ENCODE results near the gene ENO3.
"Not testable (repeated sequence)": the region's sequence is repeated elsewhere in the genome, so short reads cannot be mapped to it uniquely, and the experiment has no call there.

The ENO3 gene

GRCh38 chr17:4913994-4914393 is 36.9 kb upstream of the ENO3 start:
- no peak for TF ChIP-seq CTCF (IDR thresholded peaks at IDR 0.05; ENCODE audit: extremely low read depth, missing control alignments)
- DNase-seq (ENCODE audit: low spot score), result no peak

- DNase-seq (ENCODE audit: low spot score), result not testable (repeated sequence)
Observed at GRCh38 chr17:4914551-4914950, 36.4 kb upstream of the ENO3 start.

DNA sequence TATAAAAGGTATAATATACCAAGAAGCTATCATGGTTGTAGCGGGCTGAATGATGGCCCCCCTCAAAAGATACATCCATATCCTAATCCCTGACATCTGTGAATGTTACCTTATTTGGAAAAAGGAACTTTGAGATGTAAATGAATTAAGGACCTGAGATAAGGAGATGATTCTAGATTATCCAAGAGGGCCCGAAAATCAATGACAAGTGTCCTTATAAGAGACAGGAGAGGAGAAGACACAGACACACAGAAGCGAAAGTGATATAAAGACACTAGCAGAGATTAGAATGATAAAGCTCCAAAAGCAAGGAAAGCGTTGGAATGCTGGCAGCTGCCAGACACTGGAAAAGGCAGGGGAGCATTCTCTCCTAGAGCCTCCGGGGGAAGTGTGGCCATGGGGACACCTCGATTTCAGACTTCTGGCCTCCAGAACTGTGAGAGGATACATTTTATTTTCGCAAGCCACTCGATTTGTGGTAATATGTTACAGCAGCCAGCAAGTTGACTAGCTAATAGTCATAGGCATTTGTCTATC is 31.3 kb upstream of the ENO3 start:
- TF ChIP-seq CTCF (IDR thresholded peaks at IDR 0.05; ENCODE audit: extremely low read depth, missing control alignments), result no peak
- DNase-seq (ENCODE audit: low spot score), result no peak

DNA sequence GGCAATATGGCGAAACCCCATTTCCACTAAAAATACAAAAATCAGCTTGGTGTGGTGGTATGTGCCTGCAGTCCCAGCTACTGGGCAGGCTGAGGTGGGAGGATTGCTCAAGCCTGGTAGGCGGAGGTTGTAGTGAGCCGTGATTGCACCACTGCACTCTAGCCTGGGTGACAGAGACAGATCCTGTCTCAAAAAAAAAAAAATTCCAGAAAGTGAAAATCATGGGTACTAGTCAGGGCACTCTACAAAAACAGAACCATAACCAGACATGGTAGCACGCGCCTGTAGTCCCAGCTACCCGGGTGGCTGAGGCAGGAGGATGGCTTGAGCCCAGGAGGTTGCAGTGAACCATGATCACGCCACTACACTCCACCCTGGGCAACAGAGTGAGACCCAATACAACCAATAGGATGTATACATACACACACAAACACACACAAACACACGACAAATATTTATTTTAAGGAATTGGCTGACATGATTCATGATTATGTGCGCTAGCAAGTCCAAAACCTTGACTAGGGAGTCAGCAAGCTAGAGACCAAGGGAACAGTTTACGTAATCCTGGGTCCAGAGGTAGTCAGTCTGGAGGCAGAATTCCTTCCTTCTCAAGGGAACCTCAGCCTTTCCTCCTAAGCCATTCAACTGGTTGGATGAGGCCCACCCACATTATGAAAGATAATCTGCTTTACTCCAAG is 30.4 kb upstream of the ENO3 start:
- no peak for DNase-seq (ENCODE audit: low spot score)
- no peak for TF ChIP-seq CTCF (IDR thresholded peaks at IDR 0.05; ENCODE audit: extremely low read depth, missing control alignments)

GRCh38 chr17:4921320-4921719 is 29.6 kb upstream of the ENO3 start:
- no peak for TF ChIP-seq CTCF (IDR thresholded peaks at IDR 0.05; ENCODE audit: extremely low read depth, missing control alignments)
- no peak for DNase-seq (ENCODE audit: low spot score)

DNA sequence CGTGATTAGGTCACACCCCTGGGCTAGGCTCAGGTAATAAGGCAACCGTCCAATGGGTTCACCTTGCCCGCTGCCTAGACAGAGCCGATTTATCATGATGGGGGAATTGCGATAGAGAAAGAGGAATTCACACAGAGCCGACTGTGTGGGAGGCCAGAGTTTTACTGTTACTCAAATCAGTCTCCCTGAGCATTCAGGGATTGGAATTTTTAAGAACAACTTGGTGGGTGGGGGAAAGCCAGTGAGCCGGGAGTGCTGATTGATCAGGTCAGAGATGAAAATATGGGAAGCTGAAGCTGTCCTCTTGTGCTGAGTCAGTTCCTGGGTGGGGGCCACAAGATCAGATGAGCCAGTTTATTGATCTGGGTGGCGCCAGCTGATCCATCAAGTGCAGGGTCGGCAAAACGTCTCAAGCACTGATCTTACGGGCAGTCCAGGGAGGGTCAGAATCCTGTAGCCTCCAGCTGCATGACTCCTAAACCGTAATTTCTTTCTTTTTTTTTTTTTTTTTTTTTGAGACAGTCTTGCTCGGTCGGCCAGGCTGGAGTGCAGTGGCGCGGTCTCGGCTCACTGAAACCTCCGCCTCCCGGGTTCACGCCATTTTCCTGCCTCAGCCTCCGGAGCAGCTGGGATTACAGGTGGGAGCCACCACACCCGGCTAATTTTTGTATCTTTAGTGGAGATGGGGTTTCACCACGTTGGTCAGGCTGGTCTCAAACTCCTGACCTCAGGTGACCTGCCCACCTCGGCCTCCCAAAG is 24.2 kb upstream of the ENO3 start:
- DNase-seq (ENCODE audit: low spot score), result not testable (repeated sequence)

DNA sequence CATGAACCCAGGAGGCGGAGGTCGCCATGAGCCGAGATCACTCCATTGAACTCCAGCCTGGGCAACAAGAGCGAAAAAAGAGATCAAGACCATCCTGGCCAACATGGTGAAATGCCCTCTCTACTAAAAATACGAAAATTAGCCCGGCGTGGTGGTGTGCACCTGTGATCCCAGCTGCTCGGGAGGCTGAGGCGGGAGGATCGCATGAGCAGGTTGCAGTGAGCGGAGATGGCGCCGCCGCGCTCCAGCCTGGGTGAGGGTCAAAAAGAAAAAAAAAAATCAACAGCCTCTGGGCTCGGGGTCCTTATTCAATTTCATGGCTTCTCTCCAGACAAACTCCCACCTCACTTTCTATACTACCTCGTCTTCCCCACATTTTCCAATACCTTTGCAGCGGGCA is 22.0 kb upstream of the ENO3 start:
- TF ChIP-seq CTCF (IDR thresholded peaks at IDR 0.05; ENCODE audit: extremely low read depth, missing control alignments), result no peak
- DNase-seq (ENCODE audit: low spot score), result no peak

- no peak for TF ChIP-seq CTCF (IDR thresholded peaks at IDR 0.05; ENCODE audit: extremely low read depth, missing control alignments)
- DNase-seq (ENCODE audit: low spot score), result peak; percentile 53
Observed at GRCh38 chr17:4931963-4932362, 19.0 kb upstream of the ENO3 start, which contains the start of gene GP1BA. TSS of gene GP1BA (plus strand) at chr17:4932277. CDS start at chr17:4932605, 328 bp downstream.

All from GM20000 (cell line).